Stimulated activated naive CD8-positive, alpha-beta T cell treated with anti-CD3 and anti-CD28 coated beads, Interleukin-15, amount 100 ng/mL, for 72 hours (primary cell): Measurements from ENCODE around the gene TATDN3.
"Not testable (repeated sequence)": the region's sequence is repeated elsewhere in the genome, so short reads cannot be mapped to it uniquely, and the experiment has no call there.

Experiments used
- ATAC-seq: fragments of 150-1000 bp; cut with Tn5 transposase; 2 replicates; pipeline ENCODE4 v1.10.0; 2021; ENCODE audit warnings: mild to moderate bottlenecking, moderate library complexity
- DNase-seq, 2 donors: peaks; one replicate each; pipeline ENCODE4 v3.0.0; 2021 to 2022
- H3K27ac Mint-ChIP-seq, 2 donors: one replicate each; pipeline ENCODE4 v1.8.0; 2022; ENCODE audit warnings: mild to moderate bottlenecking in 2 of 2, mixed read lengths in 2 of 2, moderate library complexity in 2 of 2
- H3K27me3 Mint-ChIP-seq: one replicate; pipeline ENCODE4 v1.8.0; 2022; ENCODE audit warnings: mixed read lengths
- H3K4me1 Mint-ChIP-seq: one replicate; pipeline ENCODE4 v1.8.0; 2022; ENCODE audit warnings: mild to moderate bottlenecking, mixed read lengths
- H3K4me3 Mint-ChIP-seq, 2 donors: one replicate each; pipeline ENCODE4 v1.8.0; 2022; ENCODE audit warnings: mild to moderate bottlenecking in 2 of 2, mixed read lengths in 2 of 2, moderate library complexity in 1 of 2
- H3K9me3 Mint-ChIP-seq, 2 donors: one replicate each; pipeline ENCODE4 v1.8.0; 2022; ENCODE audit warnings: mixed read lengths in 2 of 2

Gene TATDN3

DNA sequence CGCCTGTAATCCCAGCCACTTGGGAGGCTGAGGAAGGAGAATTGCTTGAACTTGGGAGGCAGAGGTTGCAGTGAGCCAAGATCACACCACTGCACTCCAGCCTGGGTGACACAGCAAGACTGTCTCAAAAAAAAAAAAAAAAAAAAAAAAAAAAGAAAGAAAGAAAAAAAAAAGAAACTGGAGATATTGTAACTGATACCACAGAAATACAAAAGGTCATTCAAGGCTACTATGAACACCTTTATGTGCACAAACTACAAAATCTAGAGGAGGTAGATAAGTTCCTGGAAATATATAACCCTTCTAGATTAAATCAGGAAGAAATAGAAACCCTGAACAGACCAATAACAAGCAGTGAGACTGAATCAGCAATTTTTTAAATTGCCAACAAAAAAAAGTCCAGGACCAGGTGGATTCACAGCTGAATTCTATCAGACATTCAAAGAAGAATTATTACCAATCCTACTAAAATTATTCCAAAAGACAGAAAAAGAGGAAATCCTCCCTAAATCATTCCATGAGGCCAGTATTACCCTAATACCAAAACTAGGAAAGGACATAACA, 26.9 kb upstream of the TATDN3 start:
- H3K27me3 Mint-ChIP-seq, H3K4me3 Mint-ChIP-seq, ATAC-seq, DNase-seq, H3K27ac Mint-ChIP-seq: not testable (repeated sequence)
- Mint-ChIP-seq H3K4me1 (peaks cover 67% of the 10 kb centered on the region), H3K9me3 (peaks cover 26 to 40% of the 10 kb centered on the region in 2 donors)

DNA sequence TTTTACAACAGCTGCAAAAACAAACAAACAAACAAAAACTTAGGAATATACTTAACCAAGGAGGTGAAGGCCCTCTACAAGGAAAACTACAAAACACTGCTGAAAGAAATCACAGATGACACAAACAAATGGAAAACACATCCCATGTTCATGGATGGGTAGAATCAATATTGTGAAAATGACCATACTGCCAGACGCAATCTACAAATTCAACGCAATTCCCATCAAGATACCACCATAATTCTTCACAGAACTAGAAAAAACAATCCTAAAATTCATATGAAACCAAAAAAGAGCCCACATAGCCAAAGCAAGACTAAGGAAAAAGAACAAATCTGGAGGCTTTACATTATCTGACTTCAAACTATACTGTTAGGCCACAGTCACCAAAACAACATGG, 24.9 kb upstream of the TATDN3 start:
- H3K27ac Mint-ChIP-seq, H3K27me3 Mint-ChIP-seq, ATAC-seq, DNase-seq, H3K4me3 Mint-ChIP-seq: not testable (repeated sequence)
- peaks cover 32 to 48% of the 10 kb centered on the region in 2 donors for H3K9me3 Mint-ChIP-seq
- peaks cover 67% of the 10 kb centered on the region for H3K4me1 Mint-ChIP-seq

DNA sequence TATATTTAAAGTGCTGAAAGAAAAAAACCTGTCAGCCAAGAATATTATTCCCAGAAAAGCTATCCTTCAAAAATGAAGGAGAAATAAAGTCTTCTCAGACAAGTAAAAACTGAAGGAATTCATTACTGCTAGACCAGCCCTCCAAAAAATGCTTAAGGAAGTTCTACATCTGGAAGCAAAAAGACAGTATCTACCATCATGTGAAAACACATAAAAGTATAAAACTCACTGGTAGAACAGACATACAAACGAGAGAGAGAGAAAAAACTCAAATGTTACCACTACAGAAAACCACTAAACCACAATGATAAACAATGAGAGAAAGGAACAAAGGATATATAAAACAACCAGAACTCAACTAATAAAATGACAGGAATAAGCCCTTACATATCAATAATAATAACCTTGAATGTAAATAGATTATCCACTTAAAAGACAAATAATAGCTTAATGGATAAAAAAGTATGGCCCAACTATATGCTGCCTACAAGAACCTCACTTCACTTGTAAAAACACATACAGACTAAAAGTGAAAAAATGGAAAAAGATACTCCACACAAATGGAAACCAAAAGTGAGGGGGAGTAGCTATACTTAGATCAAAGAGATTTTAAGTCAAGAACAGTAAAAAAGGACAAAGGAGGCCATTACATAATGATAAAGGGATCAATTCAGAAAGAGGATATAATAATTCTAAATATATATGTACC, 22.1 kb upstream of the TATDN3 start:
- Mint-ChIP-seq H3K9me3 (peaks cover 32 to 48% of the 10 kb centered on the region in 2 donors), H3K4me3 (peak overlapping the region; percentile 11 to 52), H3K27me3 (no peaks in the 10 kb centered on the region), H3K4me1 (peaks cover 71% of the 10 kb centered on the region), H3K27ac (peak overlapping the region in 1 of 2 donors; percentile 50)
- DNase-seq (no peak), ATAC-seq (peak; percentile 83)

DNA sequence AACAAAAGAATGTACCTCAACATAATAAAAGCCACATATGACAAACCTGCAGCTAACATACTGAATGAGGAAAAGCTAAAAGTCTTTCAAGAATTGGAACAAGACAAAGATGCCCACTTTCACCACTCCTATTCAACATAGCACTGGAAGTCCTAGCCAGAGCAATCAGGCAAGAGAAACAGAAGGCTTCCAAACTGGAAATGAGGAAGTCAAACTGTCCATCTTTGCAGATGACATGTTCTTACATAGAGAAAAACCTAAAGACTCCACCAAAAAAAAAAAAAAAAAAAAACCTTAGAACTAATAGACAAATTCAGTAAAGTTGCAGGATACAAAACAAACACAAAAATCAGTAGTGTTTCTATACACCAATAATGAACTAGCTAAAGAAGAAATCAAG, 20.4 kb upstream of the TATDN3 start:
- Mint-ChIP-seq H3K27me3 (no peaks in the 10 kb centered on the region), H3K27ac (no peak overlapping the region), H3K4me3 (no peak overlapping the region), H3K9me3 (peaks cover 32 to 42% of the 10 kb centered on the region in 2 donors), H3K4me1 (peaks cover 68% of the 10 kb centered on the region)
- DNase-seq (no peak), ATAC-seq (no peak)

DNA sequence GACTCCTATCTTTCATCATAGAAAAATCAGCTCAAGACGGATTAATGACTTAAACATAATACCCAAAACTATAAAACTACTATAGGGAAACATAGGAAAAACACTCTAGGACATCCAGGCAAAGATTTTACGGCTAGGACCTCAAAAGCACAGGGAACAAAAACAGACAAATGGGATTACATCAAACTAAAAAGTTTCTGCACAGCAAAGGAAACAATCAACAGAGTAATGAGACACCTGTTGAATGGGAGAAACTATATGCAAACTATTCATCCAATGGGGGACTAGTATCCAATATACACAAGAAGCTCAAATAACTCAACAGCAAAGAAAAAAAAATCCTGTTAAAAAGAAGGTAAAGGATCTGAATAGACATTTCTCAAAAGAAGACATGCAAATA, 18.7 kb upstream of the TATDN3 start:
- Mint-ChIP-seq H3K27ac (no peak overlapping the region), H3K27me3 (no peaks in the 10 kb centered on the region), H3K4me1 (peaks cover 56% of the 10 kb centered on the region), H3K4me3 (no peak overlapping the region), H3K9me3 (peaks cover 20 to 27% of the 10 kb centered on the region in 2 donors)
- DNase-seq: no peak
- no peak for ATAC-seq

DNA sequence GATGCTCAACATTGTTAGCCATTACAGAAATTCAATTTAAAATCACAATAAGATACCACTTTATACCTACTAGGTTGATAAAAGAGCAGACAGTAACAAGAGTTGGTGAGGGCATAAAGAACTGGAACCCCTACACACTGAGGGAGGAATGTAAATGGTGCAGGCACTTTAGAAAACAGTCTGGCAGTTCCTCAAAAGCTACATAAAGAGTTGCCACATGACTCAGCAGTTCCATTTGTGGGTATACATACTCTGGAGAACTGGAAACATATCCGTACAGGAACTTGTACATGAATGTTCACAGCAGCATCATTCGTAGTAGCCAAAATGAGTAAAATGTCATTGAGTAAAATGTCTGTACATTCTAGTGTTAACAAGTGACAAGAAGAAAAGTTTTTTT, 17.1 kb upstream of the TATDN3 start:
- H3K4me3 Mint-ChIP-seq: no peak overlapping the region
- no peak for DNase-seq
- peaks cover 8 to 11% of the 10 kb centered on the region in 2 donors for H3K9me3 Mint-ChIP-seq
- ATAC-seq: no peak
- H3K27me3 Mint-ChIP-seq: no peaks in the 10 kb centered on the region
- H3K27ac Mint-ChIP-seq: no peak overlapping the region
- H3K4me1 Mint-ChIP-seq: peaks cover 41% of the 10 kb centered on the region

DNA sequence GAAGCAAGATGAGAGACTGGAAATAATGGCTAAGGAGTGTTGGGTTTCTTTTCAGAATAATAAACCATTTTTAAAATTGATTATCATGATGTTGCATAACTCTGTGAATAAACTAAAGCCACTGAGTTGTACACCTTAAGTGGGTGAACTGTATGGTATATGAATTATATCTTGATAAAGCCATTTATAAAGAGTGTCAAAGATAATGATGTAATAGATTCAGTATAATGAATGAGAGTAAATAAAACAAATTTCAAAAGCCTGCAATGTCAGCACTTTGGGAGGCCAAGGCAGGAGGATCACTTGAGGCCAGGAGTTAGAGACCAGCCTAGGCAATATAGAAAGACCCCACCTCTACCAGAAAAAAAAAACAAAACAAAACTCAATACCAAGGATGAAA, 16.5 kb upstream of the TATDN3 start:
- DNase-seq (no peak), ATAC-seq (no peak)
- no peaks in the 10 kb centered on the region for H3K27me3 Mint-ChIP-seq
- no peak overlapping the region for H3K4me3 Mint-ChIP-seq
- H3K4me1 Mint-ChIP-seq: peaks cover 34% of the 10 kb centered on the region
- peaks cover 1 to 4% of the 10 kb centered on the region in 2 donors for H3K9me3 Mint-ChIP-seq
- H3K27ac Mint-ChIP-seq: no peak overlapping the region

DNA sequence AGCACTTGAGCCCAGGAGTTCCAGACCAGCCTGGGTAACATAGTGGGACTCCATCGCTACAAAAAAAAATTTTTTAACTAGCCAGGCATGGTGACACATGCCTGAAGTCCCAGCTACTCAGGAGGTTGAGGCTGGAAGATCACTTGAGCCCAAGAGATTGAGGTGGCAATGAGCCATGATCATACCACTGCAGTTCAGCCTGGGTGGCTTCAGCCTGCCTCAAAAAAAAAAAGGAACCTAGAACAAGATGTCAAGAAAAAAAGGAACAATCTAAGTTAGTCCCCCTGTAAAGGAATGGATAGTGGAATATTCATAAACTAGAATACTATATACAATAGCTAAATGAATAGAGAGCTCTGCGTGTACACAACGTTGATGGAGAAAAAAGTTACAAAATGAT, 14.5 kb upstream of the TATDN3 start:
- no peaks in the 10 kb centered on the region for H3K27me3 Mint-ChIP-seq

DNA sequence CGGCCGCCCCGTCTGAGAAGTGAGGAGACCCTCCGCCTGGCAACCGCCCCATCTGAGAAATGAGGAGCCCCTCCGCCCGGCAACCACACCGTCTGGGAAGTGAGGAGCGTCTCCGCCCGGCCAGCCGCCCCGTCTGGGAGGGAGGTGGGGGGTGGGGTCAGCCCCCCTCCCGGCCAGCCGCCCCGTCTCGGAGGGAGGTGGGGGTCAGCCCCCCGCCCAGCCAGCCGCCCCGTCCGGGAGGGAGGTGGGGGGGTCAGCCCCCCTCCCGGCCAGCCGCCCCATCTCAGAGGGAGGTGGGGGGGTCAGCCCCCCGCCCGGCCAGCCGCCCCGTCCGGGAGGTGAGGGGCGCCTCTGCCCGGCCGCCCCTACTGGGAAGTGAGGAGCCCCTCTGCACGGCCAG, 12.6 kb upstream of the TATDN3 start:
- not testable (repeated sequence) for ATAC-seq, H3K9me3 Mint-ChIP-seq, DNase-seq, H3K27ac Mint-ChIP-seq, H3K4me3 Mint-ChIP-seq, H3K27me3 Mint-ChIP-seq
- H3K4me1 Mint-ChIP-seq: peaks cover 26% of the 10 kb centered on the region

More for the DNA sequence above, 14.5 kb upstream of the TATDN3 start:
- H3K27ac Mint-ChIP-seq: no peak overlapping the region
- H3K4me1 Mint-ChIP-seq: peaks cover 28% of the 10 kb centered on the region
- DNase-seq (no peak), ATAC-seq (no peak)
- H3K4me3 Mint-ChIP-seq: no peak overlapping the region
- H3K9me3 Mint-ChIP-seq: no peaks in the 10 kb centered on the region

DNA sequence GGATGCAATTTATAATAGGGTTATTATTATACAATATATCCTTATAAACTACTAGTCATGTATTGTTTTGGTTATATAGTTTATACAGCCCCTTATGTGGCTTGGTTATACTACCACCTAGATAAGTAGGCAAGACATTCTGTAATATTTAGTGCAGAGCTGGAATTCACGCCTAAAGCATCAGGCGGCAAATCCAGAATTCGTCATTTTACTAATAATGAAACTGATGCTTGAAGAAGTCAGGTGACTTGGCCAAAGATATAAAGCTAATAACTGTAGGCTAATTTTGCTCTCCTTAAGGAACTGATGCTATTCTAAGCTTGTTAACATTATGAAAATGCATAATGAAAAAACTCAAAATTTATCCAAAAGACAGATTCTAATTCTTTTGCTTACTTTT, 10.9 kb upstream of the TATDN3 start:
- no peak for DNase-seq
- no peak for ATAC-seq
- no peak overlapping the region for H3K27ac Mint-ChIP-seq
- H3K27me3 Mint-ChIP-seq: no peaks in the 10 kb centered on the region
- peaks cover 12% of the 10 kb centered on the region for H3K4me1 Mint-ChIP-seq
- H3K9me3 Mint-ChIP-seq: no peaks in the 10 kb centered on the region
- H3K4me3 Mint-ChIP-seq: no peak overlapping the region

DNA sequence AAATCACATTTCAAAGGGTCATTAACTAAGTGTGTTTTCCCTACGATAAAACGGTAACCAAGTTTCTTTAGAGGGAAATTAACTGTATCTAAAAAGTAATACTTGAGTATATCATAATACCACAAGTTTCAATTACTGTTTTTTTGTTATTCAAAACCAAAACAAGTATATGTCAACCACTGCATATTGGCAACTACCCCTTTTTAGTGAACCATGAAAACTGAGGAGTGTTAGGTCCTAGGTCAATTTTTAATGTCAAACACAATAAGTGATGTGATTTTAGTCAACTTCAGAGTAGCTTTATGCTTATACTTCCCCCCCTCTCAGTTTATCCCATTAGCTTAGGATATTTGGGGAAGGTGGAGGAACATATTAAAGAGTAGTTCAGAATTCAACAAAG, 10.5 kb upstream of the TATDN3 start:
- Mint-ChIP-seq H3K27ac (no peak overlapping the region), H3K4me1 (peaks cover 12% of the 10 kb centered on the region), H3K9me3 (no peaks in the 10 kb centered on the region), H3K4me3 (no peak overlapping the region), H3K27me3 (no peaks in the 10 kb centered on the region)
- ATAC-seq (no peak), DNase-seq (no peak)

DNA sequence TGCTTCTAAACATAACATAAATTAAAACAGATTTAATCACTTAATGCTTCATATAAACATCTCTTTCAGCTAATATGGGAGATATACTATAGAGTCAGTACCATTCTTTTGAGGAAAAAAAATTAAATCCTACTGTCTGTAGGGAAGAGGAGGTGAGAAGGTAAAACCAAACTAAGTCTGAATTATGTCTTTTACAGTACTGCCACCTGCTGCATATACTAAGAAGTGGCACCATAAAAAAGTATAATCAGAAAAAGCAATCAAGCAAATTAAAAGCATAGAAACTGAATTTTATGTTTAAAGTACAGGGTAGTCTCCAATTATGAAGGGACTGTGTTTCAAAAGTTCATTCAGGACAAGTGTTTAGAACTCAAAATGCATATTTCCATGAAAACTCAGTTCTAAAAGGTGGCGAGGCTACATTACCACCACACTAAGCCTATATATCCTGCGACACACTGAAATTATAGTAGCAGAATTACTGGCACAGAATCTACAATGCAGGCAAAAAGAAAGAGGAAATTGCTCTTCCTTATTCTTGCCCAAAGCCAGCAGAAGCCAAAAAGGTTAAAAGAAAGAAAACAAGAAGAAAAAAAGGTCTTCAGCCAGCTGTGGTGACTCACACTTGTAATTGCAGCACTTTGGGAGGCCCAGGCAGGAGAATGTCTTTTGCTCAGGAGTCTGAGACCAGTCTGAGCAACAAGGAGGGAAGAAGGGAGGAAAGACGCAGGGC, 9.1 kb upstream of the TATDN3 start:
- ATAC-seq: peak; percentile 37
- H3K27me3 Mint-ChIP-seq: no peaks in the 10 kb centered on the region
- DNase-seq: no peak
- H3K4me3 Mint-ChIP-seq: no peak overlapping the region
- no peak overlapping the region for H3K27ac Mint-ChIP-seq
- no peaks in the 10 kb centered on the region for H3K9me3 Mint-ChIP-seq
- H3K4me1 Mint-ChIP-seq: peaks cover 12% of the 10 kb centered on the region

DNA sequence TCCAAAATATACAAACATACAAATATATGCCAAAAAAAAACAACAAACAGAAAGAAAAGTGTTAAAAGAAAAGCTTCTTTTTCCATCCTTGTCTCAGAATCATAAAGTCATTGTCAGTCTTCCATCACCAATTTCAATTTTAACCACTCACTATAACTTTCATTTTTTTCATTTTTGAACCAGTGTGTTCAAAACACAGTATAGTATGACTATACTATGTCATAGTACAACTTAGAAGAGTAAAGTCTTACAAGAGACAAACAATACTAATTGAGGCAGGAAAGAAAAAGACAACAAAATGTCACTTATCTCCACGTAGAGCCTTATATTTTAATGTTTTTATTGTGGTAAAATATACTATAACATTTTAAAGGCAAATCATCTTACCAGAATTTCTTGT, 7.7 kb upstream of the TATDN3 start:
- DNase-seq (no peak), ATAC-seq (no peak)
- Mint-ChIP-seq H3K27me3 (no peaks in the 10 kb centered on the region), H3K9me3 (no peaks in the 10 kb centered on the region), H3K4me1 (peaks cover 19% of the 10 kb centered on the region), H3K4me3 (no peak overlapping the region), H3K27ac (no peak overlapping the region)

DNA sequence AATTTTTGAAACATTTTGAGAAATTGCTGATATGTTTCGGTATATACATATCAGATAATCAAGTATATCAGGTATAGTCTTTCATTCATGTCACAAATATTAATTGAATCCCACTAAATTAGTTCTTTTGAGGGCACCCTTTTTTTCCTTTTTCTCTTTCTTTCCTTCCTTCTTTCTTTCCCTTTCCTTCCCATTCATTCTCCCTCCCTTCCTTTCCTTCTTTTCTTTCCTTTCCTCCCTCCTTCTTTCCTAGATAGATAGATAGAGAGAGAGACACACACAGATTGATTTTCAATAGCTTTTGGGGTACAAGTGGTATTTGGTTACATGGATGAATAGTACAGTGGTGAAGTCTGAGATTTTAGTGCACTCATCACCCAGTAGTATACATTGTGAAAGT, 5.8 kb upstream of the TATDN3 start:
- H3K27me3 Mint-ChIP-seq: no peaks in the 10 kb centered on the region
- no peak overlapping the region for H3K4me3 Mint-ChIP-seq
- peaks cover 31% of the 10 kb centered on the region for H3K4me1 Mint-ChIP-seq
- no peak overlapping the region for H3K27ac Mint-ChIP-seq
- H3K9me3 Mint-ChIP-seq: no peaks in the 10 kb centered on the region
- no peak for DNase-seq
- no peak for ATAC-seq

DNA sequence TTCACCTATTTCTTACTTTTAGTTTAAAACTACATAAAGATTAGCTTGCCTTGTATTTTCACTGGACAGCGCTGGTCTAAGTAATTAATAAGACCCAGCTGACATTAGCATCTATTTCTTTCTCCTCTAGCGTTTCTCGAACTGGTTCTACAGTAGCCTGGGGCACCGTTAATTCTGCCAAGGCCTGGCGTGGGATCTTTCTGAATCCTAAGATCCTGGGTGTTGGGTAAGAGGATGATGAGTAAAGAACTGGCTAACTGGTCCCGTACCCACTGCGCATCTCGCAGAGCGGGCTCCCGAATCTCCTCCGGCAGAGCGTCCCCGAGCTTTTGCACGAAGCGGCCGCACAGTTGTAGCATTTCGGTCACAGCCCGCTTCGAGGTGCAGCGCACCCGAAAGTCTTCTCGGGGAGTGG, 426 bp upstream of the TATDN3 start:
- Mint-ChIP-seq H3K27me3 (no peaks in the 10 kb centered on the region), H3K9me3 (peaks cover 0 to 6% of the 10 kb centered on the region in 2 donors), H3K4me1 (peaks cover 43% of the 10 kb centered on the region), H3K4me3 (peak overlapping the region; percentile 99 to 100), H3K27ac (peak overlapping the region; percentile 98 to 99)
- peak; percentile 82 for ATAC-seq
- DNase-seq: no peak

DNA sequence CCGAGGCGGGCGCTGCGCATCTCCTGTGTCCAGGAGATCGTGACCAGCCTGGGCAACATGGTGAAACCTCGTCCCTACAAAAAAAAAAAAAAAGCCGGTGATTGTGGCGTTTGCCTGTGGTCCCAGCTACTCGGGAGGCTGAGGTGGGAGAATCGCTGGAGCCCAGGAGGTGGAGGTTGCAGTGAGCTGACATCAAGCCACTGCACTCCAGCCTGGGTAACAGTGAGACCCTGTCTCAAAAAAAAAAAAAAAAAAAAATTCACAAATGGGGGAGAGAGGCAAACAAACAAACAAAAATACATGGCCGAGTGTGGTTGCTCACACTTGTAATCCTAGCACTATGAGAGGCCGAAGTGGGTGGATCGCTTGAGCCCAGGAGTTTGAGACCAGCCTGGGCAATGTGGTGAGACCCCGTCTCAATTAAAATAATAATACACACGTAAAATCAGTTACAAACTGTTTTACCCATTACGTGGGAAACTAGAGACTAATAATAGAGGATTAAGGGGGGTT, 758 bp downstream of the TATDN3 start:
- Mint-ChIP-seq H3K4me1 (peaks cover 43% of the 10 kb centered on the region), H3K27me3 (no peaks in the 10 kb centered on the region), H3K4me3 (peak overlapping the region; percentile 99 to 100), H3K9me3 (peaks cover 0 to 6% of the 10 kb centered on the region in 2 donors), H3K27ac (peak overlapping the region; percentile 98 to 99)
- ATAC-seq: no peak
- no peak for DNase-seq
